Smooth muscle cell (in vitro differentiated cells): ENCODE data around the gene PM20D1. TPM values are rescaled to one million over a fixed set of nuclear protein-coding genes. Genes with fewer than 3 reads are reported as not detected.

Experiments
- DNase-seq: peaks from one replicate; lab custom pipeline; 2025; ENCODE audit not compliant: unreplicated experiment; lab: John Stamatoyannopoulos, UW
- H2AFZ ChIP-seq: fragments of 200-600 bp; sonication (generic); 2 replicates; pipeline ENCODE4 v1.6.0; 2016; ENCODE audit warnings: antibody characterized with exemption, low read depth, mild to moderate bottlenecking
- H3F3A ChIP-seq: fragments of 200-600 bp; sonication (generic); 2 replicates; pipeline ENCODE4 v1.6.0; 2017; ENCODE audit warnings: antibody characterized with exemption, low read depth
- H3K27ac ChIP-seq: fragments of 200-600 bp; sonication (generic); 2 replicates; pipeline ENCODE4 v1.5.1; 2016; ENCODE audit warnings: low read depth, mild to moderate bottlenecking
- H3K27me3 ChIP-seq: fragments of 200-600 bp; sonication (generic); 2 replicates; pipeline ENCODE4 v1.6.1; 2016; ENCODE audit warnings: low read depth, mild to moderate bottlenecking
- H3K36me3 ChIP-seq: fragments of 200-600 bp; sonication (generic); 2 replicates; pipeline ENCODE4 v1.5.1; 2016; ENCODE audit warnings: low read depth
- H3K4me1 ChIP-seq: fragments of 200-600 bp; sonication (generic); 2 replicates; pipeline ENCODE4 v1.5.1; 2016; ENCODE audit warnings: low read depth
- H3K4me2 ChIP-seq: fragments of 200-600 bp; sonication (generic); 2 replicates; pipeline ENCODE4 v1.6.0; 2016; ENCODE audit warnings: mild to moderate bottlenecking
- H3K4me3 ChIP-seq: fragments of 200-600 bp; sonication (generic); 2 replicates; pipeline ENCODE4 v1.5.1; 2016; ENCODE audit warnings: mild to moderate bottlenecking
- H3K79me2 ChIP-seq: fragments of 200-600 bp; sonication (generic); 2 replicates; pipeline ENCODE4 v1.6.0; 2016; ENCODE audit warnings: low read depth, mild to moderate bottlenecking
- H3K9ac ChIP-seq: fragments of 200-600 bp; sonication (generic); 2 replicates; pipeline ENCODE4 v1.6.0; 2016; ENCODE audit warnings: low read depth
- H3K9me3 ChIP-seq: fragments of 200-600 bp; sonication (generic); replicated peaks from 2 replicates; pipeline ENCODE4 v1.5.1; 2016; ENCODE audit warnings: low read depth
- H4K20me1 ChIP-seq: fragments of 200-600 bp; sonication (generic); 2 replicates; pipeline ENCODE4 v1.6.0; 2016; ENCODE audit warnings: low read depth
- CTCF ChIP-seq: fragments of 200-600 bp; sonication (generic); IDR thresholded peaks from 2 replicates; pipeline ENCODE4 v1.5.1; 2017; ENCODE audit warnings: borderline replicate concordance, mild to moderate bottlenecking, antibody characterized with exemption; ENCODE audit not compliant: insufficient read depth, poor library complexity, severe bottlenecking
- WGBS: methylation state at CpG from one replicate; pipeline ENCODE4 v1.1.7; 2016; ENCODE audit warnings: low lambda C conversion rate; 5-methylcytosine and 5-hydroxymethylcytosine counted together
- polyA plus RNA-seq: library from polyadenylated mRNA; unstranded; fragments of >200 nt; fragmentation: Nextera tagmentation; extraction: Ambion mirVana; gene quantifications from 2 replicates; pipeline ENCODE4 v1.2.1, GENCODE V29; 2016
- total RNA-seq: library from RNA; depleted of rRNA; stranded (reverse); fragments of >200 nt; gene quantifications from 2 replicates; pipeline ENCODE4 v1.2.3, GENCODE V29; 2014

PM20D1 gene
- total and polyA plus RNA-seq, 2 experiments from 2014 or later, result not detected

- H3F3A ChIP-seq, result no peaks in the 10 kb centered on the region
- H3K4me3 ChIP-seq, result no peak overlapping the region
- no peak overlapping the region for H3K4me2 ChIP-seq
- H3K27me3 ChIP-seq, result no peaks in the 10 kb centered on the region
- H3K36me3 ChIP-seq, result no peaks in the 10 kb centered on the region
- peaks cover 5% of the 10 kb centered on the region for H3K4me1 ChIP-seq
- TF ChIP-seq CTCF, result no peak
- no peaks in the 10 kb centered on the region for H3K9me3 ChIP-seq
- 79% methylated on average over 4 of the region's 4 CpGs for WGBS
- H3K79me2 ChIP-seq, result no peaks in the 10 kb centered on the region
- peaks cover 4% of the 10 kb centered on the region for H4K20me1 ChIP-seq
- no peak overlapping the region for H3K27ac ChIP-seq
- no peak overlapping the region for H3K9ac ChIP-seq
- DNase-seq, result no peak
- H2AFZ ChIP-seq, result no peak overlapping the region
These were observed 9.6 kb downstream of the PM20D1 start for GRCh38 chr1:205840146-205840923.

GRCh38 chr1:205837382-205837970 is 12.5 kb downstream of the PM20D1 start:
- Histone ChIP-seq H3K4me2 (no peak overlapping the region), H3K9ac (no peak overlapping the region), H3K4me3 (no peak overlapping the region), H3K4me1 (peaks cover 5% of the 10 kb centered on the region), H3K27me3 (no peaks in the 10 kb centered on the region), H3K79me2 (no peaks in the 10 kb centered on the region), H3F3A (no peaks in the 10 kb centered on the region), H3K9me3 (no peaks in the 10 kb centered on the region), H2AFZ (no peak overlapping the region), H3K27ac (no peak overlapping the region), H4K20me1 (peaks cover 4% of the 10 kb centered on the region), H3K36me3 (no peaks in the 10 kb centered on the region)
- DNase-seq, result no peak
- no peak for TF ChIP-seq CTCF
- WGBS, result 97% methylated on average over 7 of the region's 7 CpGs

GRCh38 chr1:205834751-205835150 is 15.2 kb downstream of the PM20D1 start:
- no peaks in the 10 kb centered on the region for H3K4me1 ChIP-seq
- H3K27ac ChIP-seq, result peak overlapping the region; percentile 3
- no peak for TF ChIP-seq CTCF
- H3K27me3 ChIP-seq, result no peaks in the 10 kb centered on the region
- no peaks in the 10 kb centered on the region for H3K9me3 ChIP-seq
- DNase-seq, result no peak
- no peak overlapping the region for H3K9ac ChIP-seq
- H4K20me1 ChIP-seq, result no peaks in the 10 kb centered on the region
- no peaks in the 10 kb centered on the region for H3F3A ChIP-seq
- 75% methylated on average over 4 of the region's 4 CpGs for WGBS
- no peak overlapping the region for H3K4me2 ChIP-seq
- H3K79me2 ChIP-seq, result no peaks in the 10 kb centered on the region
- H2AFZ ChIP-seq, result no peak overlapping the region
- no peak overlapping the region for H3K4me3 ChIP-seq
- no peaks in the 10 kb centered on the region for H3K36me3 ChIP-seq
